Smooth muscle cell (in vitro differentiated cells): ENCODE data around the gene DLG2. TPM values are rescaled to one million over a fixed set of nuclear protein-coding genes. Genes with fewer than 3 reads are reported as not detected.

Source experiments
- DNase-seq: peaks from one replicate; lab custom pipeline; 2025; ENCODE audit not compliant: unreplicated experiment; lab: John Stamatoyannopoulos, UW
- H2AFZ ChIP-seq: fragments of 200-600 bp; sonication (generic); 2 replicates; pipeline ENCODE4 v1.6.0; 2016; ENCODE audit warnings: antibody characterized with exemption, low read depth, mild to moderate bottlenecking
- H3F3A ChIP-seq: fragments of 200-600 bp; sonication (generic); 2 replicates; pipeline ENCODE4 v1.6.0; 2017; ENCODE audit warnings: antibody characterized with exemption, low read depth
- H3K27ac ChIP-seq: fragments of 200-600 bp; sonication (generic); 2 replicates; pipeline ENCODE4 v1.5.1; 2016; ENCODE audit warnings: low read depth, mild to moderate bottlenecking
- H3K27me3 ChIP-seq: fragments of 200-600 bp; sonication (generic); 2 replicates; pipeline ENCODE4 v1.6.1; 2016; ENCODE audit warnings: low read depth, mild to moderate bottlenecking
- H3K36me3 ChIP-seq: fragments of 200-600 bp; sonication (generic); 2 replicates; pipeline ENCODE4 v1.5.1; 2016; ENCODE audit warnings: low read depth
- H3K4me1 ChIP-seq: fragments of 200-600 bp; sonication (generic); 2 replicates; pipeline ENCODE4 v1.5.1; 2016; ENCODE audit warnings: low read depth
- H3K4me2 ChIP-seq: fragments of 200-600 bp; sonication (generic); 2 replicates; pipeline ENCODE4 v1.6.0; 2016; ENCODE audit warnings: mild to moderate bottlenecking
- H3K4me3 ChIP-seq: fragments of 200-600 bp; sonication (generic); 2 replicates; pipeline ENCODE4 v1.5.1; 2016; ENCODE audit warnings: mild to moderate bottlenecking
- H3K79me2 ChIP-seq: fragments of 200-600 bp; sonication (generic); 2 replicates; pipeline ENCODE4 v1.6.0; 2016; ENCODE audit warnings: low read depth, mild to moderate bottlenecking
- H3K9ac ChIP-seq: fragments of 200-600 bp; sonication (generic); 2 replicates; pipeline ENCODE4 v1.6.0; 2016; ENCODE audit warnings: low read depth
- H3K9me3 ChIP-seq: fragments of 200-600 bp; sonication (generic); replicated peaks from 2 replicates; pipeline ENCODE4 v1.5.1; 2016; ENCODE audit warnings: low read depth
- H4K20me1 ChIP-seq: fragments of 200-600 bp; sonication (generic); 2 replicates; pipeline ENCODE4 v1.6.0; 2016; ENCODE audit warnings: low read depth
- WGBS: methylation state at CpG from one replicate; pipeline ENCODE4 v1.1.7; 2016; ENCODE audit warnings: low lambda C conversion rate; 5-methylcytosine and 5-hydroxymethylcytosine counted together
- polyA plus RNA-seq: library from polyadenylated mRNA; unstranded; fragments of >200 nt; fragmentation: Nextera tagmentation; extraction: Ambion mirVana; gene quantifications from 2 replicates; pipeline ENCODE4 v1.2.1, GENCODE V29; 2016
- total RNA-seq: library from RNA; depleted of rRNA; stranded (reverse); fragments of >200 nt; gene quantifications from 2 replicates; pipeline ENCODE4 v1.2.3, GENCODE V29; 2014
- TF ChIP-seq, protein P1 (sequence below): fragments of 200-600 bp; sonication (generic); IDR thresholded peaks from 2 replicates; pipeline ENCODE4 v1.5.1; 2017; ENCODE audit warnings: borderline replicate concordance, mild to moderate bottlenecking, antibody characterized with exemption; ENCODE audit not compliant: insufficient read depth, poor library complexity, severe bottlenecking

DLG2 gene
- total and polyA plus RNA-seq, 2 experiments from 2014 or later, result 0.74 to 1.1 TPM

DNA sequence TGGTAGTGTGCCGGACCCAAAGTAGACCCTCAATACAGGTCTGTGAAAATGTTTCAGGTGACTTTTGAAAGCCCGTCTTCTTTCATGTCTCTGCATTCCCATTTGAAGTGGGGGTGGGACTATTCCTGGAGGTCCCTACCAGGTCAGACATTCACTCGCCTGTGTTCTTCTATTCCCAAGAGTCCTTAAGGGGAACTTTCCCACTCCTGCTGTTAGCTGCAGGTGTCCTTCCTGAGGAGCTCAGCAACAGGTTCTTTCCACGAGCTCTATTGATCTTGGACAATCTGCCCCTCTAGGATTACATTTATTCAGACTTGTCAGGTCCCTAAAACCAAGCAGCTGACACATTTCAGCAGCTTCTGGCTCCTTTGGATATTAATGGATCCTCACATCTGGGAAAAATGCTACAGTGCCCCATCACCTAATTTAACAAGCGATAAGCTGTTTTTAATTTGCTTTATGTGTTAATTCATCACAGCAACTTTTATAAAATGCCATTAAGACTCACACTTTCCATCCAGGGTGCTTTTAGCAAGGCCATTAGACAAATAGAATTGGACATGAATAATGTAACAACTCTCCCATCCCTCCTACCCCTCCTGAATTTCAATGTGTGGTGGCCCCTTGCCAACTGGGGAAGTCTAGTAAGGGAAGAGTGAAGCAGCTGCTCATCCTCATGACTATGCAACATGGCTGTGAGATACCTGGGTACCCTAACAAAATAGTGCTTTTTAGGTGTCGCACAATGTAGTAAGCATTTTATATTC, 2081.5 kb downstream of the DLG2 start:
- H3K79me2 ChIP-seq, result no peaks in the 10 kb centered on the region
- no peak for DNase-seq
- peaks cover under 1% of the 10 kb centered on the region for H3K4me1 ChIP-seq
- 76% methylated on average over 6 of the region's 6 CpGs for WGBS
- H3K27ac ChIP-seq, result no peak overlapping the region
- no peak overlapping the region for H3K9ac ChIP-seq
- H3K4me2 ChIP-seq, result no peak overlapping the region
- no peaks in the 10 kb centered on the region for H3K27me3 ChIP-seq
- H3F3A ChIP-seq, result no peaks in the 10 kb centered on the region
- H4K20me1 ChIP-seq, result no peaks in the 10 kb centered on the region
- no peaks in the 10 kb centered on the region for H3K36me3 ChIP-seq
- TF ChIP-seq, protein P1, sequence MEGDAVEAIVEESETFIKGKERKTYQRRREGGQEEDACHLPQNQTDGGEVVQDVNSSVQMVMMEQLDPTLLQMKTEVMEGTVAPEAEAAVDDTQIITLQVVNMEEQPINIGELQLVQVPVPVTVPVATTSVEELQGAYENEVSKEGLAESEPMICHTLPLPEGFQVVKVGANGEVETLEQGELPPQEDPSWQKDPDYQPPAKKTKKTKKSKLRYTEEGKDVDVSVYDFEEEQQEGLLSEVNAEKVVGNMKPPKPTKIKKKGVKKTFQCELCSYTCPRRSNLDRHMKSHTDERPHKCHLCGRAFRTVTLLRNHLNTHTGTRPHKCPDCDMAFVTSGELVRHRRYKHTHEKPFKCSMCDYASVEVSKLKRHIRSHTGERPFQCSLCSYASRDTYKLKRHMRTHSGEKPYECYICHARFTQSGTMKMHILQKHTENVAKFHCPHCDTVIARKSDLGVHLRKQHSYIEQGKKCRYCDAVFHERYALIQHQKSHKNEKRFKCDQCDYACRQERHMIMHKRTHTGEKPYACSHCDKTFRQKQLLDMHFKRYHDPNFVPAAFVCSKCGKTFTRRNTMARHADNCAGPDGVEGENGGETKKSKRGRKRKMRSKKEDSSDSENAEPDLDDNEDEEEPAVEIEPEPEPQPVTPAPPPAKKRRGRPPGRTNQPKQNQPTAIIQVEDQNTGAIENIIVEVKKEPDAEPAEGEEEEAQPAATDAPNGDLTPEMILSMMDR, result no peak
- H3K4me3 ChIP-seq, result no peak overlapping the region
- H3K9me3 ChIP-seq, result no peaks in the 10 kb centered on the region
- H2AFZ ChIP-seq, result no peak overlapping the region

DNA sequence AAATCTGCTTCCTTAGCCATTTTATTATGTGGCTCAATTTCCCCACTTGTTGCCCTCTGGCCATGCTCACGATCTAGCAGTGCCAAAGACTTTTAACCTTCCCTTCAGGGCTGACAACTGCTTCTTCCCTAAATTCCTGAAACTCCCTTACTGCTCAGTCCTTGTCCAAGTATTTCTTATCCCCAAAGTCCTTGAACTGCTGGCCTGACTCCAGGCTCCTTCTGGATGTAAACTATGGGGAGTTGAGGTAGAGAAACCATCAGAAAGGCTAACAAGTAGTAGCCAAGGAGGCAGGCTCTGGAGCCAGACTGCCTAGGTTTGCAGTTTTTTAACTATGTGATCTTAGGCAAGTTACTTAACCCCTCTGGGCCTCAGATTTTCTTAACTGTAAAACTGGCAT, 2082.3 kb downstream of the DLG2 start:
- Histone ChIP-seq H3K9me3 (no peaks in the 10 kb centered on the region), H3K36me3 (no peaks in the 10 kb centered on the region), H4K20me1 (no peaks in the 10 kb centered on the region), H3K27ac (no peak overlapping the region), H3F3A (no peaks in the 10 kb centered on the region), H3K4me2 (no peak overlapping the region), H3K4me1 (peaks cover 9% of the 10 kb centered on the region), H3K4me3 (no peak overlapping the region), H3K27me3 (no peaks in the 10 kb centered on the region), H3K9ac (no peak overlapping the region), H2AFZ (no peak overlapping the region), H3K79me2 (no peaks in the 10 kb centered on the region)
- no peak for DNase-seq
- TF ChIP-seq, protein P1, result no peak
- 82% methylated on average over 1 of the region's 1 CpG for WGBS

DNA sequence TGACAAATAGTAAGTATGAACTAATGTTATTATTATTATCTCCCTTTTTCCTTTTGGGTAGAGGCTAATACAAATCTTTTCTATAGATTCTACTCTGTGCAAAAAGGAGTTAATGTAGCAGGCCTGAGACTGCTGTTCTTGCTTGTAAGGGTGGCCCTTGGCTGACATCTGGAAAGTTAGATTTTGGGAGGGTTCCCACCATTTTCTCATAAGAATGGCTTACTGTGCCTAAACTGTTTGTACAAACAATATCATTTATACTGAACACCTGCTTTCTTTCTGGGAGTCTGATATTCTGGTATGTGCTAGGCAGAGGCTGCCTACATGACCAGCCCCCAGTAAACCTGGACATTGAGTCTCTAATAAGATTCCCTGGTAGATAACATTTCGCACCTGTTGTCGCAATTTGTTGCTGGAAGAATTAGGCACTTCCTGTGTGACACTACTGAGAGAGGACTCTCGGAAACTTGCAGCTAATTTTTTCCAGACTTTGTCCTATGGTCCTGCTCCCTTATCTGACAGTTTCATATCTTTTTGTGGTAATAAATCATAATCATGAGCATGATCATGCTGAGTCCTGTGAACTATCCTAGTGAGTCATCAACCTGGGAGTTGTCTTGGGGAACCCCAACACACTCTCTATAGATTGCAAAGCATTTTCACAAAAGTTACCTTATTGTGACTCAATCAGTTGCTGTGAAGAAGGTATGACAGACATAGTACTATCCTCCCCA, 2083.3 kb downstream of the DLG2 start:
- H4K20me1 ChIP-seq, result no peaks in the 10 kb centered on the region
- no peak overlapping the region for H3K27ac ChIP-seq
- 85% methylated on average over 3 of the region's 3 CpGs for WGBS
- H3F3A ChIP-seq, result no peaks in the 10 kb centered on the region
- H3K9ac ChIP-seq, result no peak overlapping the region
- H3K36me3 ChIP-seq, result no peaks in the 10 kb centered on the region
- no peak overlapping the region for H3K4me2 ChIP-seq
- no peak overlapping the region for H2AFZ ChIP-seq
- H3K4me1 ChIP-seq, result peaks cover 10% of the 10 kb centered on the region
- no peaks in the 10 kb centered on the region for H3K9me3 ChIP-seq
- no peaks in the 10 kb centered on the region for H3K79me2 ChIP-seq
- H3K27me3 ChIP-seq, result no peaks in the 10 kb centered on the region
- no peak for DNase-seq
- H3K4me3 ChIP-seq, result no peak overlapping the region
- TF ChIP-seq, protein P1, result no peak

DNA sequence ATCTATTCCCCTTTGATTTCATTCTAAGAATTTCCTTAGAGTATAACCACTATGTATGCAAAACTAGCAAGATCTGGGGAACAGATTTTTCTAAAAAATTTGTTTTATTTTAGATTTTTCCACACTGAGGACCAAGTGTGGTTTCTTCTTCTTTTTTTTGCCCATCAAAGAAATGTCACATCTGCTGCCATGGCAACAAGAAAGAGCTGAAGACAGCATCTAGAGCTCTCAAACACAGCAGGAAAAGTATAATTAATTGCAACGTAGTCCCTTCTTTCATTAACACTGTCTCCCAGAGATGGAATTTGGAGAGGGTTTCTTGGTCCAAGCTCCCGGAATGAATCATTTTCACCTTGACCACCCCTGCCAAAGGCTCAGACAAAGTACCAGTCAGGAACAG, 2084.3 kb downstream of the DLG2 start:
- no peaks in the 10 kb centered on the region for H3K36me3 ChIP-seq
- H3F3A ChIP-seq, result no peaks in the 10 kb centered on the region
- TF ChIP-seq, protein P1, result no peak
- peaks cover 10% of the 10 kb centered on the region for H3K4me1 ChIP-seq
- H3K4me2 ChIP-seq, result no peak overlapping the region
- no peaks in the 10 kb centered on the region for H3K79me2 ChIP-seq
- no peak overlapping the region for H3K9ac ChIP-seq
- no peaks in the 10 kb centered on the region for H3K9me3 ChIP-seq
- no peak overlapping the region for H3K27ac ChIP-seq
- H2AFZ ChIP-seq, result no peak overlapping the region
- H4K20me1 ChIP-seq, result no peaks in the 10 kb centered on the region
- no peaks in the 10 kb centered on the region for H3K27me3 ChIP-seq
- no peak for DNase-seq
- H3K4me3 ChIP-seq, result no peak overlapping the region
- WGBS, result 98% methylated on average over 2 of the region's 2 CpGs
